GM10248 (cell line): Measurements from ENCODE around the gene KIN.

Source experiments
- CTCF ChIA-PET: fragments of 300-600 bp; sonication (Branson Sonifier 250); formaldehyde crosslinking; extraction: SDS; loops from one replicate; lab custom pipeline; 2021; ENCODE audit warnings: antibody characterized with exemption; lab: Yijun Ruan, JAX
- POLR2A ChIA-PET: fragments of 350-650 bp; sonication (Branson Sonifier 250); formaldehyde crosslinking; extraction: SDS; loops from one replicate; lab custom pipeline; 2020; ENCODE audit warnings: antibody characterized with exemption; lab: Yijun Ruan, JAX
- DNase-seq: peaks from one replicate; pipeline ENCODE4 v3.0.0; 2012; ENCODE audit errors: extremely low spot score
- TF ChIP-seq, protein P1 (sequence below): IDR thresholded peaks from 2 replicates; pipeline ENCODE4 v1.5.1; 2012; ENCODE audit warnings: mild to moderate bottlenecking, low read depth; ENCODE audit errors: extremely low read depth, missing control alignments, control extremely low read depth

Gene KIN

DNA sequence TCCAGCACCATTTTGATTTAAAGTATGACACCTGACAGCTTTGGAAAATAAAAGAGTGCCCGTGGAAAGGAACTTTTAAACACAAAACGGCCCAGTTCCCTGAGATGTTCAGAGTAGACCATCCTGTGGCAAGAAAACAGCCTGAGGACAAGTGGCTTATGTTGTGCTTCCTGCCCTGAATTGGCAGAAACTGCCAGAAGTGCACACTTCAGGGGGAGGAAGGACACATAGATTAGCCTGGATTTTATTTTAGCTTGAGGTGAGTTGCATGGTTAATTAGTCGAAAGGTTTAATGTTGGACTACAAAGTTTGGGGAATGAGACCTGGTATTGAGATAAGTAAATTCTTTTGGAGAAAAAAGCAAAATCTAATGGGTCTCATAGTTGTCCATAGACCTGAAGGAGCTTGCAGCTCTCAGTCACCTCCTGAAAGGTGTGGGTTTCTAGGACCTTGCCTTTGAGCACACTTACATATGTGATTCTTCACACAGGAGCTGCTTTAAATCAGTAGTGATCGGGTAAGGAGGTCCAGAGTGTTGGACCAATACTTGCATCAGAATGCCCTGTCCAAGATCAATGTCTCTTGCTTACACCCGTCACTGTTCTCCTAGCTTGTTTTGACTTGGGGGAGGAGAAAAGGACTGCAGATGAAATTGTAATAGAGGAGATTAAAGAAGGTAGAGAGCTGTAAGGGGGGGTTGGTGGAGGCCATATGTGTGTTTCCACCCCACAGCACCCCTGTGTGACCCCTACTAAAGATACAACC, 79.8 kb downstream of the KIN start:
- POLR2A ChIA-PET = no interaction called here
- DNase-seq = no peak
- CTCF ChIA-PET = no interaction called here
- TF ChIP-seq, protein P1, sequence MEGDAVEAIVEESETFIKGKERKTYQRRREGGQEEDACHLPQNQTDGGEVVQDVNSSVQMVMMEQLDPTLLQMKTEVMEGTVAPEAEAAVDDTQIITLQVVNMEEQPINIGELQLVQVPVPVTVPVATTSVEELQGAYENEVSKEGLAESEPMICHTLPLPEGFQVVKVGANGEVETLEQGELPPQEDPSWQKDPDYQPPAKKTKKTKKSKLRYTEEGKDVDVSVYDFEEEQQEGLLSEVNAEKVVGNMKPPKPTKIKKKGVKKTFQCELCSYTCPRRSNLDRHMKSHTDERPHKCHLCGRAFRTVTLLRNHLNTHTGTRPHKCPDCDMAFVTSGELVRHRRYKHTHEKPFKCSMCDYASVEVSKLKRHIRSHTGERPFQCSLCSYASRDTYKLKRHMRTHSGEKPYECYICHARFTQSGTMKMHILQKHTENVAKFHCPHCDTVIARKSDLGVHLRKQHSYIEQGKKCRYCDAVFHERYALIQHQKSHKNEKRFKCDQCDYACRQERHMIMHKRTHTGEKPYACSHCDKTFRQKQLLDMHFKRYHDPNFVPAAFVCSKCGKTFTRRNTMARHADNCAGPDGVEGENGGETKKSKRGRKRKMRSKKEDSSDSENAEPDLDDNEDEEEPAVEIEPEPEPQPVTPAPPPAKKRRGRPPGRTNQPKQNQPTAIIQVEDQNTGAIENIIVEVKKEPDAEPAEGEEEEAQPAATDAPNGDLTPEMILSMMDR = no peak

DNA sequence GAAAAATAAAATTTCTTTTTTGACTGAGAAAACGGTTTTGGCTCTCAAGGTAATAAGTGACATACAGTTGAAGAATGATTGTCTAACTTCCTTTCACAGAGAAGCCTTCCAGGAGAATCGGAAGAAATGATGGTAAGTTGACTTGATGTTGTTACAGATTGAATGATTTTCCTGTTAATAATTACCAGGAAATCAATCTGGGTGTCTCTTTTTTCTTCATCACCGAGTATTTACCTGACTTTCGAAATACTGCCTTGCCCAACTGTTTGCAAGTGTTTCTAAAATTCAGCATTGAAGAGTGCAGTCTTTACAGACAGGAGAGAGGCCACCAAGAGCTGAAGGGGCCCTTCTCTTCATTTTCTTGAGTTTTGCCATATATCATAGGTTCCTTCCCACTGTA, 80.7 kb downstream of the KIN start:
- DNase-seq = no peak
- CTCF ChIA-PET = interaction anchor here (1.1 to 2.0 kb wide), 2 partner anchors 11 to 20 kb away, joined by 3 to 5 read pairs; no protein-coding TSS in a partner anchor
- TF ChIP-seq, protein P1 = no peak
- POLR2A ChIA-PET = no interaction called here

DNA sequence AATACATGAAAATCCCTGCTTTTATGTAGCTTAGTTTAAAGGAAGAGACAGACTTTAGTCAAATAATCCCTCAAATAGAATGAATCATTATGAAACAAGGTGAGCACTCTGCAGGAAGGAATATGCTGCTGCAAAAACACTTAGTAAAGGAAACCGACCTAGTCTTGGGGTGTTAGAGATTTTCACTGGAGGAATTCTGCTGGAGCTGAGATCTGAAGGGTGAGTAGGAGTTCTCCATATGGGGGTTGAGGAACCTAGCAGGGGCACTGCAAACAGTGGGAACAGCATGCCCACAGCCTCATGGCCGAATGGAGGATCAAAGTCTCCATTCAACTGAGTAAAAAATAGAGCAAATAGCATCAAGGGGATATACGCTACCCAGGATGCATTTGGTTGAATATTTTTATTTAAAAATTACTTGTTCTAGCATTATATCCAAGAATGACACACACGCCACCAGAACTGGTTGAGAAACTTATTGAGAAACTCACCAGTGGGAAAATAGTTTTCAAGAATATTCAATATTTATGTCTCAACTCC, 81.2 kb downstream of the KIN start:
- no peak for DNase-seq
- CTCF ChIA-PET = interaction anchor here (1.1 to 2.0 kb wide), 5 partner anchors 9 to 20 kb away, joined by 3 to 5 read pairs (median 3); no protein-coding TSS in a partner anchor

DNA sequence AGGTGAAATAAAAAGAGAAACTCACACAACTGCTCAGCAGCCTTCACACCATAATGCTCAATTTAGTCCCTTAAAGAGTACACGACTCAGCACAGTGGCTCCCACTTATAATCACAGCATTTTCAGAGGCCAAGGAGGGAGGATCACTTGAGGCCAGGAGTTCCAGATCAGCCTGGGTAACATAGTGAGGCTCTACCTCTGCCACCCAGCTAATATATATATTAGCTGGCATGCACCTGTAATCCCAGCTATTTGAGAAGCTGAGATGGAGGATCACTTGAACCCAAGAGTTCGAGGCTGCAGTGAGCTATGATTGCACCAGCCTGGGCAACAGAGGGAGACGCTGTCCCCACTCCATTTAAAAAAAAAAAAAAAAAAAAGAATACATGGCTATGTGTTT, 82.5 kb downstream of the KIN start:
- no peak for DNase-seq
- ChIA-PET CTCF (interaction anchor here (1.3 to 2.0 kb wide), 3 partner anchors 10 to 19 kb away, joined by 3 to 5 read pairs (median 3); no protein-coding TSS in a partner anchor), POLR2A (no interaction called here)
- TF ChIP-seq, protein P1 = no peak

More for the DNA sequence above, 81.2 kb downstream of the KIN start:
- POLR2A ChIA-PET = no interaction called here
- TF ChIP-seq, protein P1 = no peak

DNA sequence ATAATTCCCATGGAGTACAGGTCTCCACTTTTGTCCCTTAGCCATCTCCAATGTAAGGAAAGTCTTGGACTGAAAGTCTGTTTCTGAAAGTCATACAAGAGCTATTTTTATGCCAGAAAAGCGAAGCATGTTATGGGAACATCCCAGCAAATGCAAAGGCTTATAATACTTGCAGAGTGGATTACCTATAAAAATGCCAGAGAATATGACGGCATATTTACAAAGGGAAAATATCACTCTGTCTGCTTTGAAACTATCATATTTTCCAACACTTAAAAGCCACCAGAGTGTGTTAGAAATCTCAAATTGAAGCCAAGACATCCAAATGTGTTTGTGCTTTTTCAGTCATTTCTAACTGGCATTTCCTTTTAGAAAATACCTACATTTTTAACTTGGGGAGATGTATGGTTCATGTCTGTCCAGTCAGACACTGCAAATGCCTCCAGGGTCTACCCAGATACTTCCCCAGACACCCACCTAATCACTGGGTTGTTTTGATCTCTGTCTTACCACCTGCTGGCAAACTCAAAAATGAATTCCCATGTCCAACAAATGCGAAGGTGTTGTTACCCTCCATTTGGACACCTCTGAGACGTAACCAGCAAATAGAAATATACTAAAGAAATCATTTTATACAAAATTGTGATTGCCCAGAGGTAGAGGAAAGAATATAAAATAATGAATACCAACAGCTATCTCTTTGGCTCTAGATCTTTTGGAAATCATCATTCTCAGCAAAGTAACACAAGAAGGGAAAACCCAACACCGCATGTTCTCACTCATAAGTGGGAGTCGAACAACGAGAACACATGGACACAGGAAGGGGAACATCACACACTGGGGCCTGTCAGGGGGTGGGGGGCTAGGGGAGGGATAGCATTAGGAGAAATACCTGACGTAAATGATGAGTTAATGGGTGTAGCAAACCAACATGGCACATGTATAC, 83.4 kb downstream of the KIN start:
- CTCF ChIA-PET = no interaction called here
- TF ChIP-seq, protein P1 = no peak
- POLR2A ChIA-PET = no interaction called here
- DNase-seq = no peak

DNA sequence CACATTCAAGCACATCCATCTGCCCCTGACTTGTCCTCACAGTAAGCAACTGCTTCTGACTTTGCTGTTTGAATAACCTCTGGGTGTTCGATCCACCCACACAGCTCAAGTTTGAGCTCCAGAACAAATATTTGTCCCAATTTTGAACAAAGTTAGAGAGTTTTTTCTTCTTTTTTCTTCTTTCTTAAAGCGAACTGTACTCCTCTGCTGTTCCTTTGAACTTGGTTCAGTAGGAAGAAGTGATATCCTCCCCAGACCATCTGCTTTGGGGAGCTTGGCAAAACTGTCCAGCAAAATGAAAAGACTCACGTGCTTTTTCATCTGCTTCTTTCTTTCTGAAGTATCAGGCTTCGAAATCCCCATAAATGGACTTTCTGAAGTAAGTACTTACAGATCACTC, 84.7 kb downstream of the KIN start, which contains the start of gene ITIH2:
Gene ITIH2, plus strand, starts transcription at position 177 of the 400 bp plus-strand sequence. Its CDS starts 119 bp downstream, at position 296.
- TF ChIP-seq, protein P1 = no peak
- DNase-seq = no peak
- CTCF ChIA-PET = interaction anchor here (1.2 kb wide), 1 partner anchor 16 kb away, joined by 3 read pairs; no protein-coding TSS in a partner anchor

More for the DNA sequence above, 84.7 kb downstream of the KIN start, which contains the start of gene ITIH2:
- POLR2A ChIA-PET = no interaction called here
